HEK293 (cell line): ENCODE measurements around the gene ZNF410.

Experiments used
- HOXA7 ChIP-seq: sonication (generic); formaldehyde crosslinking; IDR thresholded peaks from 2 replicates; pipeline ENCODE4 v1.8.1; 2022; ENCODE audit warnings: missing genetic modification reagents, borderline replicate concordance
- IKZF3 ChIP-seq: fragments of 450-650 bp; IDR thresholded peaks from 2 replicates; pipeline ENCODE4 v1.5.0; 2018; ENCODE audit warnings: missing biosample characterization, mild to moderate bottlenecking, missing genetic modification characterization, moderate library complexity
- KLF10 ChIP-seq: fragments of 450-650 bp; IDR thresholded peaks from 2 replicates; pipeline ENCODE4 v1.5.1; 2018; ENCODE audit warnings: missing biosample characterization, mild to moderate bottlenecking, missing genetic modification characterization
- KLF16 ChIP-seq: fragments of 450-650 bp; formaldehyde crosslinking; IDR thresholded peaks from 2 replicates; pipeline ENCODE4 v1.5.1; 2017; ENCODE audit warnings: missing biosample characterization, missing genetic modification characterization
- KLF8 ChIP-seq: fragments of 450-650 bp; formaldehyde crosslinking; IDR thresholded peaks from 2 replicates; pipeline ENCODE4 v1.5.1; 2016; ENCODE audit warnings: missing biosample characterization, missing genetic modification characterization
- KLF9 ChIP-seq: fragments of 450-650 bp; formaldehyde crosslinking; IDR thresholded peaks from 2 replicates; pipeline ENCODE4 v1.5.1; 2016; ENCODE audit warnings: missing biosample characterization, missing genetic modification characterization, low read depth
- OSR2 ChIP-seq: fragments of 450-650 bp; formaldehyde crosslinking; IDR thresholded peaks from 2 replicates; pipeline ENCODE4 v1.5.1; 2016; ENCODE audit warnings: missing biosample characterization, missing genetic modification characterization
- TRIM28 ChIP-seq: IDR thresholded peaks from 2 replicates; pipeline ENCODE4 v1.6.1; 2011; ENCODE audit warnings: low read length, control low read depth, borderline replicate concordance
- ZBTB48 ChIP-seq: fragments of 450-650 bp; formaldehyde crosslinking; IDR thresholded peaks from 2 replicates; pipeline ENCODE4 v1.5.1; 2016; ENCODE audit warnings: missing biosample characterization, missing genetic modification characterization
- ZBTB8A ChIP-seq: fragments of 450-650 bp; formaldehyde crosslinking; IDR thresholded peaks from 2 replicates; pipeline ENCODE4 v1.5.1; 2016; ENCODE audit warnings: missing biosample characterization, missing genetic modification characterization
- ZFP37 ChIP-seq: fragments of 450-650 bp; formaldehyde crosslinking; IDR thresholded peaks from 2 replicates; pipeline ENCODE4 v1.5.1; 2016; ENCODE audit warnings: missing biosample characterization, missing genetic modification characterization
- ZIC2 ChIP-seq: fragments of 450-650 bp; formaldehyde crosslinking; IDR thresholded peaks from 2 replicates; pipeline ENCODE4 v1.5.1; 2016; ENCODE audit warnings: missing biosample characterization, missing genetic modification characterization
- ZNF121 ChIP-seq: fragments of 450-650 bp; formaldehyde crosslinking; IDR thresholded peaks from 2 replicates; pipeline ENCODE4 v1.5.1; 2016; ENCODE audit warnings: missing biosample characterization, missing genetic modification characterization
- ZNF221 ChIP-seq: fragments of 450-650 bp; formaldehyde crosslinking; IDR thresholded peaks from 2 replicates; pipeline ENCODE4 v1.5.1; 2017; ENCODE audit warnings: missing biosample characterization, missing genetic modification characterization, borderline replicate concordance
- ZNF266 ChIP-seq: fragments of 450-650 bp; formaldehyde crosslinking; IDR thresholded peaks from 2 replicates; pipeline ENCODE4 v1.5.1; 2016; ENCODE audit warnings: missing biosample characterization, missing genetic modification characterization, low read depth
- ZNF341 ChIP-seq: fragments of 450-650 bp; formaldehyde crosslinking; IDR thresholded peaks from 2 replicates; pipeline ENCODE4; 2016; ENCODE audit warnings: low read depth, missing biosample characterization, missing genetic modification characterization
- ZNF366 ChIP-seq: fragments of 450-650 bp; formaldehyde crosslinking; conservative IDR thresholded peaks from 2 replicates; pipeline ENCODE4 v1.5.1; 2016; ENCODE audit warnings: missing biosample characterization, missing genetic modification characterization
- ZNF626 ChIP-seq: fragments of 450-650 bp; sonication (Bioruptor Pico); formaldehyde crosslinking; IDR thresholded peaks from 2 replicates; pipeline ENCODE4 v1.5.1; 2018; ENCODE audit warnings: missing biosample characterization, missing genetic modification characterization, inconsistent platforms
- ZNF658 ChIP-seq: fragments of 450-650 bp; formaldehyde crosslinking; IDR thresholded peaks from 2 replicates; pipeline ENCODE4; 2016; ENCODE audit warnings: missing biosample characterization, missing genetic modification characterization
- ZNF701 ChIP-seq: fragments of 450-650 bp; formaldehyde crosslinking; IDR thresholded peaks from 2 replicates; pipeline ENCODE4 v1.5.1; 2016; ENCODE audit warnings: missing biosample characterization, missing genetic modification characterization
- ZNF791 ChIP-seq: fragments of 450-650 bp; formaldehyde crosslinking; IDR thresholded peaks from 2 replicates; pipeline ENCODE4 v1.5.1; 2016; ENCODE audit warnings: missing biosample characterization, missing genetic modification characterization
- ZNF792 ChIP-seq: fragments of 450-650 bp; formaldehyde crosslinking; IDR thresholded peaks from 2 replicates; pipeline ENCODE4 v1.5.1; 2016; ENCODE audit warnings: missing biosample characterization, missing genetic modification characterization
- TF ChIP-seq, protein P1 (sequence below): fragments of 450-650 bp; formaldehyde crosslinking; IDR thresholded peaks from 2 replicates; pipeline ENCODE4 v1.5.1; 2016; ENCODE audit warnings: missing biosample characterization, missing genetic modification characterization
- TF ChIP-seq, protein P2 (sequence below): fragments of 450-650 bp; formaldehyde crosslinking; IDR thresholded peaks from 2 replicates; pipeline ENCODE4 v1.5.1; 2016; ENCODE audit warnings: missing biosample characterization, missing genetic modification characterization
- TF ChIP-seq, protein P3 (sequence below): fragments of 450-650 bp; formaldehyde crosslinking; IDR thresholded peaks from 2 replicates; pipeline ENCODE4 v1.5.1; 2016; ENCODE audit warnings: missing biosample characterization, missing genetic modification characterization
- TF ChIP-seq, protein P4 (sequence below): fragments of 450-650 bp; formaldehyde crosslinking; IDR thresholded peaks from 2 replicates; pipeline ENCODE4 v1.5.1; 2016; ENCODE audit warnings: missing biosample characterization, missing genetic modification characterization
- TF ChIP-seq, protein P5 (sequence below): sonication (generic); formaldehyde crosslinking; IDR thresholded peaks from 2 replicates; pipeline ENCODE4 v1.8.1; 2022; ENCODE audit warnings: mild to moderate bottlenecking, moderate library complexity, missing genetic modification reagents
- TF ChIP-seq, protein P6 (sequence below): fragments of 450-650 bp; formaldehyde crosslinking; IDR thresholded peaks from 2 replicates; pipeline ENCODE4 v1.5.1; 2016; ENCODE audit warnings: missing biosample characterization, missing genetic modification characterization, low read depth
- TF ChIP-seq, protein P7 (sequence below): fragments of 450-650 bp; formaldehyde crosslinking; IDR thresholded peaks from 2 replicates; pipeline ENCODE4 v1.5.1; 2016; ENCODE audit warnings: missing biosample characterization, missing genetic modification characterization, borderline replicate concordance

ZNF410 gene

DNA sequence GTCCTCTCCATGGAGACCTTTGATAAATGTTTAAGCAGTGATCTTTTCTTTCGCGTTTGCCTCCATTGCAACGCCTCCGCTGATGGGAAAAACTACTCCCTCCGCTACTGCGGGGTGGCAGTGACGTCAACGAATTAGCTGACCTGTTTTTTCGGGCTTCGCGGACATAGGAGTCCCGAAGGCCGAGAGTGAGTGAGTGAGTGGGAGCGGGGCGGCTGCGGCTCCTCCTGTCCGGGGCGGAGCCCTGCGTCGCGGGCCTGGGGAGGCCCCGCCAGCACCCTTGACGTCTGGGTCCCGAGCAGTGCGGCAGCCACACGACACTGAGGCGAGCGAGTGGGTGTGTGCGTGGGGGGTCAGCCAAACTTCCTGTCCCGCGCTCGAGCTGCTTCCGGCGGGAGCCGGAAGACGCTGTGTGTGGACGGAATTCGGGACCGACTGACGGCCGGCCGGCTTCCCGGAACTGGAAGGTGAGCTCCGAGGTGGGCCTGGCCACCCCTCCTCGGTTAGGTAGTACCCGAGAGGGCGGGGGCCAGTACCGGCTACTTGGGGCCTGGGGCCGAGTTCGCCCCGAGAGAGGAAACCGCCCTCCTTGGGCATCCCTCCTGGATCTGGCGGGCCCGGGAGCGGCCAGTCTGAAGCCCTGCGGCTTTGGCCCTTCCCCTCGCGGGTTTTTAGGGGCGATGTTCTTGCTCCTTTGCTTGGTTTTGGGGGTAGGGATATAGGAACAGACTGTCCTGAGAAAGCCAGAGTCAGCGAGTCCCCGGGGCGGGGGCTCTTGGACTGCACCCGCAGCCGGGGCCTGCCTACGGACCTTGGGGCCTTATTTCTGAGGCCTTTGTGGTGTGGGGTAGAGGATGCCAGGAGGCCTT is at the start of gene ZNF410 (continued):
- TF ChIP-seq, protein P1, sequence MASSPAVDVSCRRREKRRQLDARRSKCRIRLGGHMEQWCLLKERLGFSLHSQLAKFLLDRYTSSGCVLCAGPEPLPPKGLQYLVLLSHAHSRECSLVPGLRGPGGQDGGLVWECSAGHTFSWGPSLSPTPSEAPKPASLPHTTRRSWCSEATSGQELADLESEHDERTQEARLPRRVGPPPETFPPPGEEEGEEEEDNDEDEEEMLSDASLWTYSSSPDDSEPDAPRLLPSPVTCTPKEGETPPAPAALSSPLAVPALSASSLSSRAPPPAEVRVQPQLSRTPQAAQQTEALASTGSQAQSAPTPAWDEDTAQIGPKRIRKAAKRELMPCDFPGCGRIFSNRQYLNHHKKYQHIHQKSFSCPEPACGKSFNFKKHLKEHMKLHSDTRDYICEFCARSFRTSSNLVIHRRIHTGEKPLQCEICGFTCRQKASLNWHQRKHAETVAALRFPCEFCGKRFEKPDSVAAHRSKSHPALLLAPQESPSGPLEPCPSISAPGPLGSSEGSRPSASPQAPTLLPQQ (tag by site-specific recombination), result peak; percentile 73
- TF ChIP-seq KLF10 (peak; percentile 96), ZNF626 (tag by site-specific recombination) (no peak), OSR2 (tag by site-specific recombination) (peak; percentile 71), ZNF658 (tag by site-specific recombination) (no peak), ZNF791 (no peak), IKZF3 (tag by site-specific recombination) (peak; percentile 30; the same call in 1 of the 2 replicates), ZBTB8A (peak; percentile 79), ZNF701 (tag by site-specific recombination) (no peak), ZIC2 (tag by site-specific recombination) (peak; percentile 61), ZFP37 (tag by site-specific recombination) (peak; percentile 46; the same call in 1 of the 2 replicates), KLF8 (tag by site-specific recombination) (peak; percentile 82), ZNF366 (tag by site-specific recombination) (peak; percentile 71), ZBTB48 (0 out of 2 replicates have a peak, but pooled peaks have one; percentile 20), HOXA7 (CRISPR knock-in tag) (no peak), KLF16 (tag by site-specific recombination) (peak; percentile 75), ZNF341 (tag by site-specific recombination) (peak; percentile 93), TRIM28 (0 out of 2 replicates have a peak, but pooled peaks have one; percentile 83), ZNF266 (tag by site-specific recombination) (no peak), KLF9 (tag by site-specific recombination) (peak; percentile 97), ZNF792 (no peak), ZNF221 (tag by site-specific recombination) (no peak), ZNF121 (tag by site-specific recombination) (no peak)
- TF ChIP-seq, protein P2, sequence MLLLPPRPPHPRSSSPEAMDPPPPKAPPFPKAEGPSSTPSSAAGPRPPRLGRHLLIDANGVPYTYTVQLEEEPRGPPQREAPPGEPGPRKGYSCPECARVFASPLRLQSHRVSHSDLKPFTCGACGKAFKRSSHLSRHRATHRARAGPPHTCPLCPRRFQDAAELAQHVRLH (tag by site-specific recombination), result peak; percentile 13; the same call in 1 of the 2 replicates
- TF ChIP-seq, protein P3, sequence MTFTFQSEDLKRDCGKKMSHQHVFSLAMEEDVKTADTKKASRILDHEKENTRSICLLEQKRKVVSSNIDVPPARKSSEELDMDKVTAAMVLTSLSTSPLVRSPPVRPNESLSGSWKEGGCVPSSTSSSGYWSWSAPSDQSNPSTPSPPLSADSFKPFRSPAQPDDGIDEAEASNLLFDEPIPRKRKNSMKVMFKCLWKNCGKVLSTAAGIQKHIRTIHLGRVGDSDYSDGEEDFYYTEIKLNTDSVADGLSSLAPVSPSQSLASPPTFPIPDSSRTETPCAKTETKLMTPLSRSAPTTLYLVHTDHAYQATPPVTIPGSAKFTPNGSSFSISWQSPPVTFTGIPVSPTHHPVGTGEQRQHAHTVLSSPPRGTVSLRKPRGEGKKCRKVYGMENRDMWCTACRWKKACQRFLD (tag by site-specific recombination), result peak; percentile 81; the same call in 1 of the 2 replicates
- TF ChIP-seq, protein P4, sequence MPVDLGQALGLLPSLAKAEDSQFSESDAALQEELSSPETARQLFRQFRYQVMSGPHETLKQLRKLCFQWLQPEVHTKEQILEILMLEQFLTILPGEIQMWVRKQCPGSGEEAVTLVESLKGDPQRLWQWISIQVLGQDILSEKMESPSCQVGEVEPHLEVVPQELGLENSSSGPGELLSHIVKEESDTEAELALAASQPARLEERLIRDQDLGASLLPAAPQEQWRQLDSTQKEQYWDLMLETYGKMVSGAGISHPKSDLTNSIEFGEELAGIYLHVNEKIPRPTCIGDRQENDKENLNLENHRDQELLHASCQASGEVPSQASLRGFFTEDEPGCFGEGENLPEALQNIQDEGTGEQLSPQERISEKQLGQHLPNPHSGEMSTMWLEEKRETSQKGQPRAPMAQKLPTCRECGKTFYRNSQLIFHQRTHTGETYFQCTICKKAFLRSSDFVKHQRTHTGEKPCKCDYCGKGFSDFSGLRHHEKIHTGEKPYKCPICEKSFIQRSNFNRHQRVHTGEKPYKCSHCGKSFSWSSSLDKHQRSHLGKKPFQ (tag by site-specific recombination), result 0 out of 2 replicates have a peak, but pooled peaks have one; percentile 10
- TF ChIP-seq, protein P5, sequence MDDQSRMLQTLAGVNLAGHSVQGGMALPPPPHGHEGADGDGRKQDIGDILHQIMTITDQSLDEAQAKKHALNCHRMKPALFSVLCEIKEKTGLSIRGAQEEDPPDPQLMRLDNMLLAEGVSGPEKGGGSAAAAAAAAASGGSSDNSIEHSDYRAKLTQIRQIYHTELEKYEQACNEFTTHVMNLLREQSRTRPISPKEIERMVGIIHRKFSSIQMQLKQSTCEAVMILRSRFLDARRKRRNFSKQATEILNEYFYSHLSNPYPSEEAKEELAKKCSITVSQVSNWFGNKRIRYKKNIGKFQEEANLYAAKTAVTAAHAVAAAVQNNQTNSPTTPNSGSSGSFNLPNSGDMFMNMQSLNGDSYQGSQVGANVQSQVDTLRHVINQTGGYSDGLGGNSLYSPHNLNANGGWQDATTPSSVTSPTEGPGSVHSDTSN (CRISPR knock-in tag), result 0 out of 2 replicates have a peak, but pooled peaks have one; percentile 70
- TF ChIP-seq, protein P6, sequence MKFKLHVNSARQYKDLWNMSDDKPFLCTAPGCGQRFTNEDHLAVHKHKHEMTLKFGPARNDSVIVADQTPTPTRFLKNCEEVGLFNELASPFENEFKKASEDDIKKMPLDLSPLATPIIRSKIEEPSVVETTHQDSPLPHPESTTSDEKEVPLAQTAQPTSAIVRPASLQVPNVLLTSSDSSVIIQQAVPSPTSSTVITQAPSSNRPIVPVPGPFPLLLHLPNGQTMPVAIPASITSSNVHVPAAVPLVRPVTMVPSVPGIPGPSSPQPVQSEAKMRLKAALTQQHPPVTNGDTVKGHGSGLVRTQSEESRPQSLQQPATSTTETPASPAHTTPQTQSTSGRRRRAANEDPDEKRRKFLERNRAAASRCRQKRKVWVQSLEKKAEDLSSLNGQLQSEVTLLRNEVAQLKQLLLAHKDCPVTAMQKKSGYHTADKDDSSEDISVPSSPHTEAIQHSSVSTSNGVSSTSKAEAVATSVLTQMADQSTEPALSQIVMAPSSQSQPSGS (tag by site-specific recombination), result peak; percentile 96
- TF ChIP-seq, protein P7, sequence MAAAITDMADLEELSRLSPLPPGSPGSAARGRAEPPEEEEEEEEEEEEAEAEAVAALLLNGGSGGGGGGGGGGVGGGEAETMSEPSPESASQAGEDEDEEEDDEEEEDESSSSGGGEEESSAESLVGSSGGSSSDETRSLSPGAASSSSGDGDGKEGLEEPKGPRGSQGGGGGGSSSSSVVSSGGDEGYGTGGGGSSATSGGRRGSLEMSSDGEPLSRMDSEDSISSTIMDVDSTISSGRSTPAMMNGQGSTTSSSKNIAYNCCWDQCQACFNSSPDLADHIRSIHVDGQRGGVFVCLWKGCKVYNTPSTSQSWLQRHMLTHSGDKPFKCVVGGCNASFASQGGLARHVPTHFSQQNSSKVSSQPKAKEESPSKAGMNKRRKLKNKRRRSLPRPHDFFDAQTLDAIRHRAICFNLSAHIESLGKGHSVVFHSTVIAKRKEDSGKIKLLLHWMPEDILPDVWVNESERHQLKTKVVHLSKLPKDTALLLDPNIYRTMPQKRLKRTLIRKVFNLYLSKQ (tag by site-specific recombination), result no peak
